B cell (primary cell): Measurements from ENCODE around the gene NPIPB8. TPM values are rescaled to one million over a fixed set of nuclear protein-coding genes. Genes with fewer than 3 reads are reported as not detected.
"Not testable (repeated sequence)": the region's sequence is repeated elsewhere in the genome, so short reads cannot be mapped to it uniquely, and the experiment has no call there.

Experiments
- ATAC-seq: fragments of 200-7000 bp; cut with Tn5 transposase; one replicate; pipeline ENCODE4 v1.10.0; 2021; ENCODE audit warnings: low read depth, mild to moderate bottlenecking, moderate number of reproducible peaks, moderate library complexity
- CTCF ChIA-PET: fragments of 350-600 bp; sonication (Branson Sonifier 250); formaldehyde crosslinking; loops from one replicate; lab custom pipeline; 2021; ENCODE audit warnings: antibody characterized with exemption, inconsistent platforms; lab: Charles Lee
- POLR2A ChIA-PET: fragments of 350-600 bp; sonication (Branson Sonifier 250); formaldehyde crosslinking; loops from one replicate; lab custom pipeline; 2021; ENCODE audit warnings: antibody characterized with exemption; lab: Charles Lee
- DNase-seq: peaks from one replicate; pipeline ENCODE4 v3.0.0; 2013
- H2AFZ ChIP-seq: 2 replicates; pipeline ENCODE4 v1.6.1; 2012; ENCODE audit warnings: mild to moderate bottlenecking, low read depth, low read length; ENCODE audit not compliant: insufficient read depth, poor library complexity, severe bottlenecking
- H3K27ac ChIP-seq, 2 donors: 1 replicate in 1 of 2; 2 replicates in 1 of 2; pipeline ENCODE4 v1.5.1; 2012 to 2013; ENCODE audit warnings: low read length in 2 of 2, mild to moderate bottlenecking in 2 of 2, moderate library complexity in 1 of 2
- H3K27me3 ChIP-seq, 4 experiments: fragments of 200-600 bp in 1 of 4; sonication (generic) in 1 of 4; replicated peaks in 1 of 4; 1 replicate in 2 of 4; 2 replicates in 2 of 4; pipeline versions ENCODE4 v1.6.1 to v1.7.0; 2013 to 2016; ENCODE audit warnings: low read length in 3 of 4, mild to moderate bottlenecking in 2 of 4, mixed read lengths in 1 of 4, moderate library complexity in 1 of 4; ENCODE audit not compliant: insufficient read depth in 4 of 4, control insufficient read depth in 3 of 4; ENCODE audit errors: control extremely low read depth in 1 of 4
- H3K36me3 ChIP-seq, 2 experiments: replicated peaks in 1 of 2; 1 replicate in 1 of 2; 2 replicates in 1 of 2; pipeline versions ENCODE4 v1.6.1 to v1.7.1; 2013; ENCODE audit warnings: low read length in 1 of 2; ENCODE audit not compliant: insufficient read depth in 2 of 2, control insufficient read depth in 1 of 2; ENCODE audit errors: control extremely low read depth in 1 of 2, extremely low read depth in 1 of 2
- H3K4me1 ChIP-seq, 2 donors: fragments of 200-600 bp in 1 of 2; sonication (generic) in 1 of 2; 1 replicate in 1 of 2; 2 replicates in 1 of 2; pipeline versions ENCODE4 v1.5.1 to v1.6.1; 2013 to 2017; ENCODE audit warnings: low read length in 2 of 2; ENCODE audit not compliant: control insufficient read depth in 2 of 2, insufficient read depth in 2 of 2
- H3K4me2 ChIP-seq: replicated peaks from 2 replicates; pipeline ENCODE3; 2012; ENCODE audit warnings: mild to moderate bottlenecking, low read depth, low read length; ENCODE audit not compliant: poor library complexity, severe bottlenecking
- H3K4me3 ChIP-seq, 5 experiments: fragments of 200-600 bp in 1 of 5; sonication (generic) in 1 of 5; 1 replicate in 3 of 5; 2 replicates in 2 of 5; pipeline versions ENCODE4 v1.5.1 to v1.7.0; 2011 to 2016; ENCODE audit warnings: low read length in 4 of 5, mild to moderate bottlenecking in 4 of 5, low read depth in 2 of 5, control low read depth in 1 of 5, moderate library complexity in 1 of 5; ENCODE audit not compliant: insufficient read depth in 1 of 5; ENCODE audit errors: control extremely low read depth in 1 of 5, extremely low read depth in 1 of 5
- H3K79me2 ChIP-seq: fragments of 200-600 bp; sonication (generic); one replicate; pipeline ENCODE4 v1.6.0; 2016; ENCODE audit warnings: low read length; ENCODE audit not compliant: control insufficient read depth, insufficient read depth
- H3K9ac ChIP-seq: fragments of 200-600 bp; sonication (generic); 2 replicates; pipeline ENCODE4 v1.6.1; 2017; ENCODE audit warnings: mild to moderate bottlenecking, low read length, moderate library complexity
- H3K9me3 ChIP-seq, 3 donors: one replicate each; pipeline versions ENCODE4 v1.6.1 to v1.7.1; 2013; ENCODE audit warnings: low read length in 2 of 3; ENCODE audit not compliant: control insufficient read depth in 2 of 3, insufficient read depth in 1 of 3; ENCODE audit errors: control extremely low read depth in 1 of 3
- H4K20me1 ChIP-seq: 2 replicates; pipeline ENCODE4 v1.6.0; 2012; ENCODE audit warnings: mild to moderate bottlenecking, low read length; ENCODE audit not compliant: insufficient read depth, control insufficient read depth, poor library complexity, severe bottlenecking
- H3K27ac Mint-ChIP-seq: one replicate; pipeline ENCODE4 v1.8.0; 2021; ENCODE audit warnings: mixed read lengths
- H3K27me3 Mint-ChIP-seq: one replicate; pipeline ENCODE4 v1.8.0; 2021; ENCODE audit warnings: mixed read lengths
- H3K4me1 Mint-ChIP-seq: one replicate; pipeline ENCODE4 v1.8.0; 2021; ENCODE audit warnings: mixed read lengths
- H3K4me3 Mint-ChIP-seq: one replicate; pipeline ENCODE4 v1.8.0; 2021; ENCODE audit warnings: mixed read lengths
- H3K9me3 Mint-ChIP-seq: one replicate; pipeline ENCODE4 v1.8.0; 2022; ENCODE audit warnings: mixed read lengths; ENCODE audit not compliant: insufficient read depth
- EZH2 ChIP-seq: IDR thresholded peaks from 2 replicates; pipeline ENCODE4 v1.6.1; 2012; ENCODE audit warnings: borderline replicate concordance, low read depth, mild to moderate bottlenecking, moderate library complexity, low read length; ENCODE audit not compliant: insufficient read depth, poor library complexity, severe bottlenecking
- WGBS: methylation state at CpG from one replicate; pipeline ENCODE4 v1.1.5; 2013; ENCODE audit warnings: missing lambda C conversion rate; ENCODE audit not compliant: insufficient coverage; 5-methylcytosine and 5-hydroxymethylcytosine counted together
- intact Hi-C: fragments of 100-400 bp; cut with micrococcal nuclease; formaldehyde crosslinking; loops from one replicate; pipeline ENCODE4 v1.10.0; 2022
- polyA plus RNA-seq: library from polyadenylated mRNA; depleted of rRNA; stranded (reverse); fragments of >200 nt; gene quantifications from 2 replicates; pipeline ENCODE4 v1.2.3, GENCODE V29; 2012
- total RNA-seq, 2 donors: library from RNA; stranded (reverse); fragments of 120-200 nt in 1 of 2; gene quantifications; 1 replicate in 1 of 2; 2 replicates in 1 of 2; pipeline versions ENCODE4 v1.2.3 to v1.2.4, GENCODE V29; 2013 to 2022
- TF ChIP-seq, protein P1 (sequence below): fragments of 200-600 bp; IDR thresholded peaks from one replicate; pipeline ENCODE4 v1.8.0; 2022; ENCODE audit warnings: antibody characterized with exemption, mild to moderate bottlenecking

Gene NPIPB8
- total and polyA plus RNA-seq, 2 donors (not counting 1 experiment from before 2014, with no cell fraction given) = 0.04 to 1.1 TPM

DNA sequence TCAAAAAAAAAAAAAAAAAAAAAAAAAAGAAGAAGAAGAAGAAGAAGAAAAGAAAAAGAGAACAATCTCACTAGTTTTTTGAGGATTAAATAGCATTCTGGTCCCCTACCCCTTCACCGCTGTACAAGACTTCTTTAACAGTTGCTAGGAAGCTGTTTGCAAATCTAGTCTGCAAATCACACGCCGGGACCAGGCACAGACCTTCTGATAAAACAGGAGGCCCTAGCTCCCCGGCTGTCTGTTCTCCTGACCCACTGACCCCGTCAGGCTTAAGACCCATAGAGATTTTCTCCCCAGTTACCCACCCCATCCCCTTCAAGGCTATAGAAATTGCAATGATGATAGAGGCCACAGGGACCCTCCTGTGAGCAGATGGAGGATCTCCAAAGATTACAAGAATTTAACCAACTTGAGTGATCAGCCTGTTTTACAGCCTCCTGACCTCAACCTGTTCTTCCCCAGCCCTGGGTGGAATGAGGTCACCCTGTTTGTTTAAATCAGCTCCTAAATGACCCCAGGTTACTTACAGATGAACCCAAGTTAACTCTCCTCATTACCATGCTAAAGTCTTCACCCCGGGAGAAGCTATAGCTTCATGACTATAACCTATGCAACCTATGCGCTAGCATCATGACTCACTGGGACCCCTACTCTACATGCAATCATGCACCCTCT, 16.2 kb upstream of the NPIPB8 start:
- no peak for TF ChIP-seq EZH2
- TF ChIP-seq, protein P1, sequence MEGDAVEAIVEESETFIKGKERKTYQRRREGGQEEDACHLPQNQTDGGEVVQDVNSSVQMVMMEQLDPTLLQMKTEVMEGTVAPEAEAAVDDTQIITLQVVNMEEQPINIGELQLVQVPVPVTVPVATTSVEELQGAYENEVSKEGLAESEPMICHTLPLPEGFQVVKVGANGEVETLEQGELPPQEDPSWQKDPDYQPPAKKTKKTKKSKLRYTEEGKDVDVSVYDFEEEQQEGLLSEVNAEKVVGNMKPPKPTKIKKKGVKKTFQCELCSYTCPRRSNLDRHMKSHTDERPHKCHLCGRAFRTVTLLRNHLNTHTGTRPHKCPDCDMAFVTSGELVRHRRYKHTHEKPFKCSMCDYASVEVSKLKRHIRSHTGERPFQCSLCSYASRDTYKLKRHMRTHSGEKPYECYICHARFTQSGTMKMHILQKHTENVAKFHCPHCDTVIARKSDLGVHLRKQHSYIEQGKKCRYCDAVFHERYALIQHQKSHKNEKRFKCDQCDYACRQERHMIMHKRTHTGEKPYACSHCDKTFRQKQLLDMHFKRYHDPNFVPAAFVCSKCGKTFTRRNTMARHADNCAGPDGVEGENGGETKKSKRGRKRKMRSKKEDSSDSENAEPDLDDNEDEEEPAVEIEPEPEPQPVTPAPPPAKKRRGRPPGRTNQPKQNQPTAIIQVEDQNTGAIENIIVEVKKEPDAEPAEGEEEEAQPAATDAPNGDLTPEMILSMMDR = no peak
- no peaks in the 10 kb centered on the region for H3K27me3 ChIP-seq
- Mint-ChIP-seq H3K4me1 (peaks cover 14% of the 10 kb centered on the region), H3K4me3 (peak overlapping the region; percentile 64), H3K9me3 (no peaks in the 10 kb centered on the region), H3K27me3 (peaks cover 7% of the 10 kb centered on the region), H3K27ac (peak overlapping the region; percentile 10)
- H3K9ac ChIP-seq = no peak overlapping the region
- no peaks in the 10 kb centered on the region for H4K20me1 ChIP-seq
- intact Hi-C loops = no loop called here
- H2AFZ ChIP-seq = no peak overlapping the region
- ChIA-PET CTCF (no interaction called here), POLR2A (no interaction called here)
- H3K9me3 ChIP-seq = no peaks in the 10 kb centered on the region
- H3K4me1 ChIP-seq = peaks cover 3% of the 10 kb centered on the region in 2 donors
- H3K4me2 ChIP-seq = no peak overlapping the region
- no peaks in the 10 kb centered on the region for H3K79me2 ChIP-seq
- ATAC-seq (no peak), DNase-seq (no peak)
- no peaks in the 10 kb centered on the region for H3K36me3 ChIP-seq
- 100% methylated on average over 2 of the region's 7 CpGs for WGBS
- H3K4me3 ChIP-seq = no peak overlapping the region
- no peak overlapping the region for H3K27ac ChIP-seq

GRCh38 chr16:28622532-28623171, 15.2 kb upstream of the NPIPB8 start:
- H3K36me3 ChIP-seq, H3K9me3 Mint-ChIP-seq, DNase-seq, H4K20me1 ChIP-seq, H3K27ac ChIP-seq, CTCF ChIA-PET, H3K27me3 Mint-ChIP-seq, H3K27me3 ChIP-seq, H3K4me1 ChIP-seq, H3K79me2 ChIP-seq, intact Hi-C loops, H3K27ac Mint-ChIP-seq, H3K9me3 ChIP-seq, ATAC-seq: not testable (repeated sequence)
- 49% methylated on average over 22 of the region's 24 CpGs for WGBS
- Histone ChIP-seq H3K9ac (peak overlapping the region; percentile 59), H3K4me3 (peak overlapping the region in 4 of 5 experiments; percentile 17 to 62 (median 56)), H3K4me2 (peak overlapping the region; percentile 80), H2AFZ (peak overlapping the region; percentile 78)
- Mint-ChIP-seq H3K4me3 (peak overlapping the region; percentile 83), H3K4me1 (peaks cover 11% of the 10 kb centered on the region)
- POLR2A ChIA-PET = interaction anchor here (0.6 kb wide), 1 partner anchor 93 kb away, joined by 3 read pairs; no protein-coding TSS in a partner anchor
